Esophagus (tissue), 2 donors: Measurements from ENCODE around the gene NMNAT3. TPM values are rescaled to one million over a fixed set of nuclear protein-coding genes. Genes with fewer than 3 reads are reported as not detected.

Source experiments
- H3K27ac ChIP-seq, 2 donors: one replicate each; pipeline ENCODE4 v1.5.1; 2013; ENCODE audit warnings: low read depth in 2 of 2, mild to moderate bottlenecking in 2 of 2, inconsistent platforms in 1 of 2, low read length in 1 of 2, moderate library complexity in 1 of 2
- H3K27me3 ChIP-seq, 2 donors: one replicate each; pipeline ENCODE4 v1.6.1; 2013; ENCODE audit warnings: low read length in 2 of 2, control low read depth in 1 of 2, mild to moderate bottlenecking in 1 of 2; ENCODE audit not compliant: insufficient read depth in 2 of 2, control insufficient read depth in 1 of 2
- H3K36me3 ChIP-seq, 2 donors: one replicate each; pipeline ENCODE4 v1.6.1; 2013; ENCODE audit warnings: low read length in 1 of 2; ENCODE audit not compliant: control insufficient read depth in 2 of 2, insufficient read depth in 2 of 2
- H3K4me1 ChIP-seq, 2 donors: one replicate each; pipeline ENCODE4 v1.6.1; 2013; ENCODE audit warnings: low read length in 1 of 2; ENCODE audit not compliant: control insufficient read depth in 2 of 2, insufficient read depth in 2 of 2
- H3K4me3 ChIP-seq, 2 donors: one replicate each; pipeline ENCODE4 v1.5.1; 2013; ENCODE audit warnings: low read length in 2 of 2, mild to moderate bottlenecking in 2 of 2, low read depth in 1 of 2, moderate library complexity in 1 of 2
- H3K9me3 ChIP-seq, 2 donors: one replicate each; pipeline ENCODE4 v1.6.1; 2013; ENCODE audit warnings: mild to moderate bottlenecking in 2 of 2, low read depth in 1 of 2, low read length in 1 of 2, moderate library complexity in 1 of 2; ENCODE audit not compliant: control insufficient read depth in 2 of 2, insufficient read depth in 1 of 2
- WGBS, 2 donors: extraction: QIAGEN DNeasy Blood & Tissue Kit; methylation state at CpG; one replicate each; pipeline ENCODE4 v1.1.7; 2013; 5-methylcytosine and 5-hydroxymethylcytosine counted together
- polyA plus RNA-seq, 2 donors: library from polyadenylated mRNA; stranded (reverse); fragments of 200-250 nt; gene quantifications; one replicate each; pipeline ENCODE4 v1.2.3, GENCODE V29; 2013
- donor health status: healthy with polysubstance abuse.
- donor health status: Bipolar disorder and iron deficiency.

The NMNAT3 gene
- polyA plus RNA-seq, 2 donors, result 2.1 to 4.6 TPM

DNA sequence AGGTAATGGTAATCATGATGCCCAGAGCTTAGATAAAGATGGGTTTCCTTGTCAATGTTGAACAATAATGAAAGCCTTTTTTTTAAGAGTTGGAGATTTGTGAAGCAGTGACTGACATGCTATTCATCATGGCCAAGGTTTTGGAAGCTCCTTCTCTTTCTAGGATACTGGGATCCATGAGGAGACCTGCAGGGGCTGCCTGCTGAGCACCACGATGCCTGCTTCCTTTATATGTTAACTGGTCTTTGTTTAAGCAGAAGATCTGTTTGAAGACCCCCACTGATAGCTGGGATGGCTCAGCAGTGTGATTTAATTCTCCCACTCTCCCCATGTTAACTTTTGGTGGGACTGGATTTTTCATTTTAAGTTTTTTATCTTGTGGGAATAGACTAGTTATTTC, 154.1 kb downstream of the NMNAT3 start:
- H3K4me1 ChIP-seq, result peaks cover 2 to 10% of the 10 kb centered on the region in 2 donors
- WGBS, 2 donors, result 78 to 81% methylated on average over 1 of the region's 1 CpG
- H3K36me3 ChIP-seq, result no peaks in the 10 kb centered on the region
- no peak overlapping the region for H3K27ac ChIP-seq
- no peaks in the 10 kb centered on the region for H3K9me3 ChIP-seq
- H3K4me3 ChIP-seq, result no peak overlapping the region
- no peaks in the 10 kb centered on the region for H3K27me3 ChIP-seq

DNA sequence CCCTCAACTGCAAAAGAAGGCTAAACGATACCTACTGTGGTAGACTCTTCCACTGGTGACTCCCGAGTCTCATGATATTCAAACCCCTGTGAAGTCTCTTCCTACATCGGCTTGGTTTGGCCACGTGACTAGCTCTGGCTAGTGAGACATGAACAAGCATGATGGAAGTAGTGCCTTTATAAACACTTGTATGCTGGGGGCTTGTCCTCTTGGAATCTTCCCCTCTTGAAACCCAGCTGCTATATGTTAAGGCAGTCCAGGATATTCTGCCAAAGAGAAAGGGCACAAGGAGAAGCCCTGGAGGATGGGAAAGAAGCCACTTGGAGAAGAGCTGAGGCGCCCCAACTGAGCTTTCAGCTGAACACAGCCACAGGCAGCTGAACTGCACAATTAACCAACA, 154.6 kb downstream of the NMNAT3 start:
- Histone ChIP-seq H3K4me3 (no peak overlapping the region), H3K9me3 (no peaks in the 10 kb centered on the region), H3K27me3 (no peaks in the 10 kb centered on the region), H3K36me3 (no peaks in the 10 kb centered on the region), H3K27ac (no peak overlapping the region), H3K4me1 (peaks cover 0 to 5% of the 10 kb centered on the region in 2 donors)
- 94 to 96% methylated on average over 5 of the region's 5 CpGs for WGBS, 2 donors

DNA sequence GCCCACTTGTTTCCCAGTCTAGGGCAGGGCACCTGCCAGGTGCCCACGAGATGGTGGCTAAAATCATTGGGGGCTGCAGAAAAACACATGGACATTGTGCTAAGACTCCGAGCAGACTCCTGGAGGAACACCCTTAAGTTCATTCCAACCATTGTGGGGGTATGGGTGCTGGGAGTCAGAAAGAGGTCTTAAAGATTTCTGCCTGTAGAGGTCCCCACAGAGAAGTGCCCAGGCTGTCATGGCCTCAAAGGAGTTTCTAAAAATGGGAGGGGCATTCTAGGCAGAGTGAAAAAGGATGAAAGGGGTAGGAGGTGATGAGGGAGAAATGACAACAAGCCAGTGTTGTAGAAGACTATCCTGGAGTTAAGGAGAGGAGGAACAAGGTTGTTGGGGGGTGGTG, 155.4 kb downstream of the NMNAT3 start:
- Histone ChIP-seq H3K27me3 (no peaks in the 10 kb centered on the region), H3K36me3 (no peaks in the 10 kb centered on the region), H3K27ac (no peak overlapping the region), H3K9me3 (no peaks in the 10 kb centered on the region), H3K4me1 (peaks cover 0 to 2% of the 10 kb centered on the region in 2 donors), H3K4me3 (no peak overlapping the region)
- 40 to 50% methylated on average over 2 of the region's 2 CpGs for WGBS, 2 donors

DNA sequence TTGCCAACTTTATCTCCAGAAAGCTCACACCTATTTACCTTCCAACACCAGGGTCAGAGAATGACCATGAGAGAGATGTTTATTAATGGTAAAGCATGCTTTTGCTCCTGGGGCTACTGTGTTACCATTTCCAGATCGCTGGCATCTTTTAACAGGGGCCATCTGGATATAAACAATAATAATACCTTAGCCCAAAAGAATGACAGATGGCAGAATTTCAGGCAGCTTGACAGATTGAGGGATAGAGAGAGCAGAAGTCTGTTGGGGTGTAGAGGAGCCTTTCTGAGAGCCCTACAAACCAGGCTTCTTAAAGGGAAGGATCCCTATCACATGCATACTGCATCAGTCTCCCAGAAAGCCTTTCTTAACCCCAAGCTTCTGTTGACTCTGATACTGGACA, 156.0 kb downstream of the NMNAT3 start:
- H3K4me1 ChIP-seq, result no peaks in the 10 kb centered on the region
- 42 to 73% methylated on average over 1 of the region's 1 CpG for WGBS, 2 donors

DNA sequence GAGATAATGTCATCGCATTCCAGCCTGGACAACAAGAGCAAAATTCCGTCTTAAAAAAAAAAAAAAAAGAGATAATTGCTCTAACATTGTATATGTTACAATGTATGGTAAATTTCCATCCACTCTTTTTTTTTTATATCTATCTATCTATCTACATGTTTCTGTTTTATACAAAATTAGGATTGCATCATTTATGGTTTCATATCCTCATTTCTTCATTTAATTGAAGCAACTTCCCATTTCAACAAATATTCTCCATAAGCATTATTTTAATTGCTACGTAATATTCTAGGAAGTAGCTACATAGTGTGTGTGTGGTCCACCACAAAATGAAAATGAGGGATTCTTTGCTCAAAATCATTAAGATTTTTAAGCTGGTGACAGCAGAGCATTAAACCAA, 156.6 kb downstream of the NMNAT3 start:
- Histone ChIP-seq H3K27me3 (no peaks in the 10 kb centered on the region), H3K4me3 (no peak overlapping the region), H3K27ac (no peak overlapping the region), H3K4me1 (no peaks in the 10 kb centered on the region), H3K9me3 (no peaks in the 10 kb centered on the region), H3K36me3 (no peaks in the 10 kb centered on the region)
- 94 to 95% methylated on average over 2 to 3 of the region's 3 CpGs for WGBS, 2 donors

More for the DNA sequence above, 156.0 kb downstream of the NMNAT3 start:
- no peak overlapping the region for H3K4me3 ChIP-seq
- H3K27me3 ChIP-seq, result no peaks in the 10 kb centered on the region
- no peaks in the 10 kb centered on the region for H3K36me3 ChIP-seq
- no peaks in the 10 kb centered on the region for H3K9me3 ChIP-seq
- H3K27ac ChIP-seq, result no peak overlapping the region

DNA sequence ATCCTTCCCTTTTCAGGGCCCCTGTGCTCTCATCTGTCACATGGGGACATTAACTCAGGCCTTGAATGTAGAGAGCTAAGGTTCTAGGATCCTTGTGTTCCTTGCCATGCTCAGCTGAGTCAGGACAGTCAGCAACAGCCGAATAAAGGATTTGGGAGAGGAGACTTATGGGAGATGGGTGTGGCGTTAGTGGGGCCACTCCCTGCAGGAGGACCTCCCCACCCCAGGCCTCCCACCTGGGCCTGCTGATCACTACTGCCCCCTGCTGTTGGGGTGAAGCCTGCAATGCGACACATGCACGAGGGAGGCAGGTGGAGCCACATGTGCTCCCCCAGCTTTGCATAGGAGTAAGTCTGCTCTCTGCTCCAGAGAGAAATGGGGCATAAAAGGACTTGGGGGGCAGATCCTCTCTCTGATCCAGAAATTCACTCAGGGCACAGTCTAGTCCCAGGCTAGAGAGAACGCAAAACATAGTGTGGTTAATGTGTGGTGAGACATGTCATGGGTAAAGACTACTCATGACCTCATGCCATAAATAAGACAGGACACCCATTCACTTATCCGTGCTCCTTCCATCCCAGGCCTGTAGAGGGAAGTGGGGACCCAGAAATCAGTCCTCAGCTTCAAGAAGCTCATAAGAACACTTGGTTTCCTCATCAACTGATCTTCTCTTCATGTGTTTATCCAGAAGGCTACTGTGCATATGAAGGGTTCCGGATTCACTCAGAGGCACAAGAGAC, 157.6 kb downstream of the NMNAT3 start:
- no peaks in the 10 kb centered on the region for H3K36me3 ChIP-seq
- H3K27ac ChIP-seq, result no peak overlapping the region
- no peaks in the 10 kb centered on the region for H3K9me3 ChIP-seq
- H3K4me3 ChIP-seq, result no peak overlapping the region
- H3K4me1 ChIP-seq, result no peaks in the 10 kb centered on the region
- WGBS, 2 donors, result 77 to 80% methylated on average over 7 of the region's 7 CpGs
- H3K27me3 ChIP-seq, result no peaks in the 10 kb centered on the region

DNA sequence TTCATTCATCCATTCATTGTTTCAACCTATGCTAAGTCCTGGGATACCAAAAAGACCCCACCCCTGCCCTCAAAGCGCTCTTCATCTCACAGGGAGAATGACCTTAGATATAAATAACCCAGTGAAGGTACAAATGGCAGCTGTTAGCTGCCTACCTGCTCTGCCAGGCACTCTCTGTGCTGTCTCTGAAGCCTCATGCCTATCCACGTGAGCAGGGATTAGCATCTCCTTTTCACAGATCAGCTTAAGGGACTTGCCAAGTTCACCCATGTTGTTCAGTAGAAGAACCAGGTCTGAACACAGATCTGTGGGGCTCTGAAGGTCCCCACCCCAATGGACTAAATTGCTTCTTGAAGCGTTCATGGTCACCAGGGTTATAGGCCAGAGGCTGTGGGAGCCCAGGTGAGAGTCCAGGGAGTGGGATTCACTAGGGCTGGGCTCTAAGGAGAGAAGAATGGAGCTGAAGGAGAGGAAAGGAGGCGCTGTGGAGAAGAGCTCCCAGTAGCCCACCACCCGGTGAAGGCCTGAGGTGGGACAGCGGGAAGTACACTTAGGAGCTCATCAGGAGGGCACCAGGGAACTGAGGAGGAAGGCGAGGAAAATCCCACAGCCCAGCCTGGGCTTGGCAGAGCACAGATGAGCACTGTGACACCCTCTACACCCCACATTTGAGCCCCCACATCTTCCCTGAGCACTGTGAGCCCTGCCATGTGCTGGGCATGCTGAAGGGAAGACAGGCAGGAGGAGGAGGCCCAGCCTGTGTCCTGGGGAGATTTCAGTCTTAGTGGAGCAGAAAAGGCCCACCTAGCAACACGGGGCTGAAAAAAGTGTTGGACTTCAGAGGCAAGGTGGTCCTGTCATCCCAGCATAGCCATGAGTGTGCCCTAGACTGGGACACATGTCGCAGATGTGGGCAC, 158.6 kb downstream of the NMNAT3 start:
- H3K4me3 ChIP-seq, result no peak overlapping the region
- WGBS, 2 donors, result 92 to 93% methylated on average over 9 of the region's 9 CpGs
- no peak overlapping the region for H3K27ac ChIP-seq
- H3K36me3 ChIP-seq, result no peaks in the 10 kb centered on the region
- H3K27me3 ChIP-seq, result no peaks in the 10 kb centered on the region
- no peaks in the 10 kb centered on the region for H3K9me3 ChIP-seq
- H3K4me1 ChIP-seq, result no peaks in the 10 kb centered on the region

DNA sequence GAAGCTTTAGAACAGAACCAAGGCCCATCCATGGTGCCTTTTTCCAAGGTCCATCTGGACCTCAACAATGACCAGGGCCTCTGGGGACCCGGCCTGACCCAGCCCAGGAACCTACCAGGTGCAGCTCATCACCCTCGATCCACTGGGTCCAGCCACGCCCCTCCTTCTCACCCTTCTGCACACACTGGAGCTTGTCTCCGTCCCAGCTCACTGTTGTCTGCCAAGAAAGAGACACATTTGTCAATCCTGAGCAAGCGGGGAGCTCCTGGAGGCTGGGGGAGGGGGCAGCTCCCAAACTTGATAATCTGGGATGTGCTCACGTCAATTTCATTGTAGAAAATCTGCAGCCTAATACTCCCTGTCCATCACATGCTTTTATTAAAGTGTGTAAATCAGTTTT, 159.5 kb downstream of the NMNAT3 start:
- no peak overlapping the region for H3K27ac ChIP-seq
- H3K36me3 ChIP-seq, result no peaks in the 10 kb centered on the region
- H3K9me3 ChIP-seq, result no peaks in the 10 kb centered on the region
- no peaks in the 10 kb centered on the region for H3K27me3 ChIP-seq
- H3K4me1 ChIP-seq, result no peaks in the 10 kb centered on the region
- WGBS, 2 donors, result 60 to 69% methylated on average over 6 of the region's 6 CpGs
- H3K4me3 ChIP-seq, result no peak overlapping the region

DNA sequence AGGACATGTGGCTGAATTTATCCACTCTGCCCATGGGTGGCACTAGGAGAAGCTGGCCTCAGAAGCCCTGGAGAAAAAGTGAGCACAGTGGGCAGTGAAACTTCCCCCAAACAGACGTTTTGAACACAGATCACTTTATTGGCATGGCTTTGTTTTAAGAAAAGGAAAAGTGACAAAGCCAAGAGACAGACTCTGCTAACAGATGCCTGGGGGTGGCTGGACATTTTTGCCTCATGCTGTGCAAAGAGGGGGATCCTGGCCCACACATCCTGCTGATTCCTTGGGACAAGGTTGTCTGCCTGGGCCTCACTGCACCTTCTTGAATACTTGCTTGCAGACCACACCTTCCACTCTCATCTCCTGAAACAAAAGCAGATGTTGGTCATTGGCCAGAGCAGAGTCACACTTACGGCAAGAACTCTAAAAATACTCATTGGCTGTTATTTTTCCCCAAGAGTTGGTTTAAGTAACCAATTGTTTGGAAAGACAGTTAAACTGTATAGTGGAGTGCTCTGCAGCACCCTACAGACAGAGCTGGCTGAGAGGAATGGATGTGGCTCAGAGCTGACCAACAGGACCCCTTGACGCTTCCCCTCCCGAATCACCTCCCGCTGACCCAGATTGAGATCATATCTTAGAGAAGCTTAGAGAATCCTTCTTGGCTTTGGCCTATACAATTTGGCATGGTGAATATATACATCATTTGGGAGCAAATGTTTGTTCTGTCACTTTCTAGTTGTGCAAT, 160.3 kb downstream of the NMNAT3 start:
- Histone ChIP-seq H3K36me3 (no peaks in the 10 kb centered on the region), H3K4me3 (no peak overlapping the region), H3K9me3 (no peaks in the 10 kb centered on the region), H3K27ac (no peak overlapping the region), H3K27me3 (no peaks in the 10 kb centered on the region), H3K4me1 (no peaks in the 10 kb centered on the region)
- 78 to 79% methylated on average over 5 of the region's 5 CpGs for WGBS, 2 donors
